Raji (cell line): ENCODE results near the gene FUT8.

Source experiments
- POLR2A ChIP-seq: IDR thresholded peaks from 2 replicates; pipeline ENCODE4 v1.6.1; 2011; ENCODE audit warnings: low read depth, low read length, control low read depth; ENCODE audit not compliant: insufficient read depth

The FUT8 gene

GRCh38 chr14:65431951-65432350 lies 19.4 kb downstream of the FUT8 start:
- TF ChIP-seq POLR2A, result no peak

GRCh38 chr14:65432361-65432948 lies 19.9 kb downstream of the FUT8 start:
- TF ChIP-seq POLR2A, result no peak

GRCh38 chr14:65433157-65433556 lies 20.6 kb downstream of the FUT8 start:
- no peak for TF ChIP-seq POLR2A

GRCh38 chr14:65433646-65434045 lies 21.1 kb downstream of the FUT8 start:
- no peak for TF ChIP-seq POLR2A

GRCh38 chr14:65434216-65434850 lies 21.8 kb downstream of the FUT8 start:
- TF ChIP-seq POLR2A, result no peak

GRCh38 chr14:65438266-65438933 lies 25.9 kb downstream of the FUT8 start:
- no peak for TF ChIP-seq POLR2A

- TF ChIP-seq POLR2A, result no peak
Measured at GRCh38 chr14:65439117-65439516, 26.6 kb downstream of the FUT8 start.

GRCh38 chr14:65440230-65440629 lies 27.7 kb downstream of the FUT8 start:
- no peak for TF ChIP-seq POLR2A

GRCh38 chr14:65444230-65444629 lies 31.7 kb downstream of the FUT8 start:
- no peak for TF ChIP-seq POLR2A

GRCh38 chr14:65446159-65446558 lies 33.6 kb downstream of the FUT8 start:
- TF ChIP-seq POLR2A, result no peak

- TF ChIP-seq POLR2A, result no peak
Measured at GRCh38 chr14:65449647-65450046, 37.1 kb downstream of the FUT8 start.

GRCh38 chr14:65453807-65454480 lies 41.4 kb downstream of the FUT8 start:
- TF ChIP-seq POLR2A, result no peak

- no peak for TF ChIP-seq POLR2A
Measured at GRCh38 chr14:65456247-65456646, 43.7 kb downstream of the FUT8 start.

- TF ChIP-seq POLR2A, result no peak
Measured at GRCh38 chr14:65461730-65462129, 49.2 kb downstream of the FUT8 start.

GRCh38 chr14:65462411-65462810 lies 49.9 kb downstream of the FUT8 start:
- TF ChIP-seq POLR2A, result no peak

- TF ChIP-seq POLR2A, result no peak
Measured at GRCh38 chr14:65465584-65465983, 53.1 kb downstream of the FUT8 start.
